Naive thymus-derived CD8-positive, alpha-beta T cell (primary cell): ENCODE results near the gene TMPRSS6. TPM values are rescaled to one million over a fixed set of nuclear protein-coding genes. Genes with fewer than 3 reads are reported as not detected.

Experiments
- ATAC-seq, 2 donors: fragments of 150-1000 bp; cut with Tn5 transposase in 1 of 2; sonication (Bioruptor Pico), chemical (Tn5 transposase) in 1 of 2; 1 replicate in 1 of 2; 2 replicates in 1 of 2; pipeline ENCODE4 v1.10.0; 2021; ENCODE audit warnings: mild to moderate bottlenecking in 2 of 2, moderate library complexity in 2 of 2
- POLR2A ChIA-PET: fragments of 350-600 bp; sonication (Branson Sonifier 250); formaldehyde crosslinking; loops from one replicate; lab custom pipeline; 2021; ENCODE audit warnings: antibody characterized with exemption; lab: Charles Lee
- DNase-seq, 10 donors: peaks; one replicate each; pipeline versions ENCODE4 v3.0.0 to v3.0.0-alpha.2; 2020 to 2022
- H3K27ac Mint-ChIP-seq, 10 donors: one replicate each; pipeline ENCODE4 v1.8.0; 2020 to 2022; ENCODE audit warnings: mild to moderate bottlenecking in 10 of 10, mixed read lengths in 10 of 10, moderate library complexity in 4 of 10, inconsistent platforms in 1 of 10
- H3K27me3 Mint-ChIP-seq, 5 donors: one replicate each; pipeline ENCODE4 v1.8.0; 2021 to 2022; ENCODE audit warnings: mixed read lengths in 5 of 5
- H3K36me3 Mint-ChIP-seq, 3 donors: one replicate each; pipeline ENCODE4 v1.8.0; 2020 to 2022; ENCODE audit warnings: mixed read lengths in 3 of 3, mild to moderate bottlenecking in 2 of 3, inconsistent platforms in 1 of 3
- H3K4me1 Mint-ChIP-seq, 4 donors: one replicate each; pipeline ENCODE4 v1.8.0; 2021 to 2022; ENCODE audit warnings: mixed read lengths in 4 of 4
- H3K4me3 Mint-ChIP-seq, 10 donors: one replicate each; pipeline ENCODE4 v1.8.0; 2020 to 2022; ENCODE audit warnings: mild to moderate bottlenecking in 10 of 10, mixed read lengths in 10 of 10, moderate library complexity in 6 of 10, inconsistent platforms in 1 of 10
- H3K9me3 Mint-ChIP-seq, 9 donors: one replicate each; pipeline ENCODE4 v1.8.0; 2020 to 2022; ENCODE audit warnings: mixed read lengths in 9 of 9, mild to moderate bottlenecking in 3 of 9, inconsistent platforms in 1 of 9, moderate library complexity in 1 of 9
- polyA plus RNA-seq, 3 donors: library from polyadenylated mRNA; unstranded; fragments of 300-500 nt; fragmentation: Illumina TruSeq; gene quantifications; one replicate each; pipeline ENCODE4 v1.2.3, GENCODE V29; 2021
- total RNA-seq, 8 experiments: library from RNA in 2 of 8; stranded (reverse) in 2 of 8; gene quantifications; one replicate each; pipeline ENCODE4 v1.2.3 and lab custom pipeline; 2021 to 2026

Gene TMPRSS6
- total and polyA plus RNA-seq, 5 experiments from 2014 or later = 0.05 to 0.36 (median 0.09) TPM

GRCh38 chr22:37138849-37139561, 29.5 kb upstream of the TMPRSS6 start:
- peaks cover 14 to 42% (median 21%) of the 10 kb centered on the region in 4 donors for H3K4me1 Mint-ChIP-seq
- no peaks in the 10 kb centered on the region for H3K27me3 Mint-ChIP-seq
- H3K4me3 Mint-ChIP-seq = no peak overlapping the region
- H3K9me3 Mint-ChIP-seq = no peaks in the 10 kb centered on the region
- ATAC-seq = no peak
- peak overlapping the region in 9 of 10 donors; percentile 37 to 89 (median 79) for H3K27ac Mint-ChIP-seq
- peak in 1 of 10 donors; percentile 52 for DNase-seq
- peaks cover 3 to 83% (median 18%) of the 10 kb centered on the region in 3 donors for H3K36me3 Mint-ChIP-seq
- POLR2A ChIA-PET = interaction anchor here (1.0 kb wide), 1 partner anchor 27 kb away, joined by 3 read pairs; no protein-coding TSS in a partner anchor

- Mint-ChIP-seq H3K4me3 (no peak overlapping the region), H3K36me3 (peaks cover 3 to 83% (median 13%) of the 10 kb centered on the region in 3 donors), H3K9me3 (no peaks in the 10 kb centered on the region), H3K27me3 (no peaks in the 10 kb centered on the region), H3K27ac (peak overlapping the region; percentile 48 to 90 (median 80)), H3K4me1 (peaks cover 9 to 33% (median 14%) of the 10 kb centered on the region in 4 donors)
- POLR2A ChIA-PET = interaction anchor here (2.9 kb wide), 1 partner anchor 11 kb away, joined by 14 read pairs; the partner anchor contains the start of gene IL2RB
- DNase-seq (no peak), ATAC-seq (no peak)
These were observed 28.6 kb upstream of the TMPRSS6 start for GRCh38 chr22:37137903-37138665.

- POLR2A ChIA-PET = interaction anchor here (2.9 kb wide), 1 partner anchor 12 kb away, joined by 14 read pairs; the partner anchor contains the start of gene IL2RB
- peak overlapping the region in 9 of 10 donors; percentile 56 to 90 (median 79) for H3K27ac Mint-ChIP-seq
- ATAC-seq (no peak), DNase-seq (no peak)
- peaks cover 3 to 83% (median 10%) of the 10 kb centered on the region in 3 donors for H3K36me3 Mint-ChIP-seq
- no peaks in the 10 kb centered on the region for H3K9me3 Mint-ChIP-seq
- no peaks in the 10 kb centered on the region for H3K27me3 Mint-ChIP-seq
- H3K4me1 Mint-ChIP-seq = peaks cover 7 to 35% (median 16%) of the 10 kb centered on the region in 4 donors
- H3K4me3 Mint-ChIP-seq = no peak overlapping the region
These were observed 27.6 kb upstream of the TMPRSS6 start for GRCh38 chr22:37137131-37137530.

GRCh38 chr22:37135023-37135422, 25.5 kb upstream of the TMPRSS6 start:
- POLR2A ChIA-PET = interaction anchor here (0.7 to 2.9 kb wide), 2 partner anchors 14 to 15 kb away, joined by 3 to 14 read pairs; partner anchors contain the start of gene IL2RB
- ATAC-seq = no peak
- H3K27ac Mint-ChIP-seq = peak overlapping the region in 3 of 10 donors; percentile 25 to 70 (median 53)
- H3K27me3 Mint-ChIP-seq = no peaks in the 10 kb centered on the region
- peaks cover 8 to 37% (median 17%) of the 10 kb centered on the region in 4 donors for H3K4me1 Mint-ChIP-seq
- no peak for DNase-seq
- H3K9me3 Mint-ChIP-seq = no peaks in the 10 kb centered on the region
- peaks cover 3 to 87% (median 10%) of the 10 kb centered on the region in 3 donors for H3K36me3 Mint-ChIP-seq
- H3K4me3 Mint-ChIP-seq = no peak overlapping the region

- Mint-ChIP-seq H3K4me1 (peaks cover 7 to 33% (median 18%) of the 10 kb centered on the region in 4 donors), H3K27me3 (no peaks in the 10 kb centered on the region), H3K27ac (peak overlapping the region in 7 of 10 donors; percentile 34 to 79 (median 67)), H3K36me3 (peaks cover 0 to 80% (median 10%) of the 10 kb centered on the region in 3 donors), H3K9me3 (no peaks in the 10 kb centered on the region), H3K4me3 (no peak overlapping the region)
- ATAC-seq (no peak), DNase-seq (no peak)
- POLR2A ChIA-PET = interaction anchor here (1.9 kb wide), 1 partner anchor 11 kb away, joined by 8 read pairs; no protein-coding TSS in a partner anchor
These were observed 23.9 kb upstream of the TMPRSS6 start for GRCh38 chr22:37133304-37134018.

- Mint-ChIP-seq H3K36me3 (peaks cover 0 to 80% (median 10%) of the 10 kb centered on the region in 3 donors), H3K27me3 (no peaks in the 10 kb centered on the region), H3K4me3 (no peak overlapping the region), H3K9me3 (no peaks in the 10 kb centered on the region), H3K4me1 (peaks cover 4 to 26% (median 15%) of the 10 kb centered on the region in 4 donors), H3K27ac (peak overlapping the region in 9 of 10 donors; percentile 19 to 86 (median 74))
- no peak for DNase-seq
- ATAC-seq = no peak
- POLR2A ChIA-PET = interaction anchor here (1.1 to 1.9 kb wide), 2 partner anchors 10 to 13 kb away, joined by 3 to 8 read pairs; no protein-coding TSS in a partner anchor
These were observed 23.3 kb upstream of the TMPRSS6 start for GRCh38 chr22:37132773-37133172.

GRCh38 chr22:37129866-37130441, 20.4 kb upstream of the TMPRSS6 start:
- Mint-ChIP-seq H3K9me3 (no peaks in the 10 kb centered on the region), H3K27me3 (no peaks in the 10 kb centered on the region), H3K36me3 (peaks cover 0 to 72% (median 0%) of the 10 kb centered on the region in 3 donors), H3K4me1 (peaks cover 4 to 33% (median 28%) of the 10 kb centered on the region in 4 donors), H3K4me3 (no peak overlapping the region), H3K27ac (peak overlapping the region in 9 of 10 donors; percentile 12 to 74 (median 55))
- POLR2A ChIA-PET = interaction anchor here (1.2 kb wide), 1 partner anchor 8 kb away, joined by 3 read pairs; no protein-coding TSS in a partner anchor
- ATAC-seq (no peak), DNase-seq (no peak)

GRCh38 chr22:37128555-37129281, 19.2 kb upstream of the TMPRSS6 start:
- H3K4me3 Mint-ChIP-seq = no peak overlapping the region
- ATAC-seq (no peak), DNase-seq (no peak)
- peak overlapping the region in 8 of 10 donors; percentile 29 to 84 (median 64) for H3K27ac Mint-ChIP-seq
- POLR2A ChIA-PET = interaction anchor here (8.7 kb wide), 1 partner anchor 21 kb away, joined by 104 read pairs; the partner anchor contains the start of gene IL2RB
- no peaks in the 10 kb centered on the region for H3K27me3 Mint-ChIP-seq
- no peaks in the 10 kb centered on the region for H3K9me3 Mint-ChIP-seq
- peaks cover 4 to 42% (median 38%) of the 10 kb centered on the region in 4 donors for H3K4me1 Mint-ChIP-seq
- peaks cover 0 to 60% (median 0%) of the 10 kb centered on the region in 3 donors for H3K36me3 Mint-ChIP-seq

- DNase-seq (no peak), ATAC-seq (no peak)
- Mint-ChIP-seq H3K9me3 (no peaks in the 10 kb centered on the region), H3K27me3 (no peaks in the 10 kb centered on the region), H3K4me3 (peak overlapping the region in 1 of 10 donors; percentile 20), H3K36me3 (peaks cover 0 to 49% (median 0%) of the 10 kb centered on the region in 3 donors), H3K4me1 (peaks cover 8 to 49% (median 47%) of the 10 kb centered on the region in 4 donors), H3K27ac (peak overlapping the region; percentile 53 to 100 (median 88))
- POLR2A ChIA-PET = interaction anchor here (0.8 to 8.7 kb wide), 5 partner anchors 15 to 104 kb away, joined by 3 to 104 read pairs (median 3); partner anchors contain the start of gene IL2RB
These were observed 17.9 kb upstream of the TMPRSS6 start for GRCh38 chr22:37127350-37127878.

- peak in 3 of 10 donors; percentile 15 to 34 (median 29) for DNase-seq
- POLR2A ChIA-PET = interaction anchor here (0.8 to 8.7 kb wide), 5 partner anchors 16 to 105 kb away, joined by 3 to 104 read pairs (median 3); partner anchors contain the start of gene IL2RB
- Mint-ChIP-seq H3K36me3 (peaks cover 0 to 43% (median 0%) of the 10 kb centered on the region in 3 donors), H3K27me3 (no peaks in the 10 kb centered on the region), H3K9me3 (no peaks in the 10 kb centered on the region), H3K4me3 (no peak overlapping the region), H3K27ac (peak overlapping the region; percentile 68 to 100 (median 90)), H3K4me1 (peaks cover 11 to 54% (median 49%) of the 10 kb centered on the region in 4 donors)
- no peak for ATAC-seq
These were observed 17.4 kb upstream of the TMPRSS6 start for GRCh38 chr22:37126882-37127281.
